Stimulated activated CD4-positive, alpha-beta T cell treated with anti-CD3 and anti-CD28 coated beads, Interleukin-1b, Interleukin-23, amount 100 ng/mL, for 4 hours (primary cell): ENCODE results near the gene CNP.
"Not testable (repeated sequence)": the region's sequence is repeated elsewhere in the genome, so short reads cannot be mapped to it uniquely, and the experiment has no call there.

Experiments
- DNase-seq, 2 donors: peaks; one replicate each; pipeline ENCODE4 v3.0.0-alpha.2; 2020; ENCODE audit warnings: low read depth in 2 of 2

The CNP gene

GRCh38 chr17:42002792-42003301, 36.3 kb downstream of the CNP start:
- no peak for DNase-seq

GRCh38 chr17:42005166-42005565, 38.6 kb downstream of the CNP start:
- no peak for DNase-seq

DNA sequence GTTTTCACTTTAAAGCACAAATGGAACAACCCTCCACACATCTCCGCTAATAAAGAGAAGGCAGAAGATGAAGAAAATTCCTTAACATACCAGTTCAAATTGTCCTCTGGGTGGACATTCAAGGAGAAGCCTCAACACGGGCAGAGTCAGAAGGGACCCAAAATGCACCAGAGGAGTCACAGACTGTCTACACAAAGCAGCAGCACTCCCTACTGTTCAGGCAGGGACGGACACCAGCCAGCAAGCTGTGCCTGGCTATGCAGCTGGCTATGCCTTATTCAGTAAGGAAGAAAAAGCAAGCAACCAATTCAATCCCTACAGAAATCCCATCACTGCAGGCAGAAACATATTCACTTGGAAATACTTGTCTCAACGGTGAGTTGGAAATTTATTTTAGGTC, 42.6 kb downstream of the CNP start:
- DNase-seq, result no peak

- DNase-seq, result not testable (repeated sequence)
Observed at GRCh38 chr17:42010266-42010680, 43.7 kb downstream of the CNP start.

DNA sequence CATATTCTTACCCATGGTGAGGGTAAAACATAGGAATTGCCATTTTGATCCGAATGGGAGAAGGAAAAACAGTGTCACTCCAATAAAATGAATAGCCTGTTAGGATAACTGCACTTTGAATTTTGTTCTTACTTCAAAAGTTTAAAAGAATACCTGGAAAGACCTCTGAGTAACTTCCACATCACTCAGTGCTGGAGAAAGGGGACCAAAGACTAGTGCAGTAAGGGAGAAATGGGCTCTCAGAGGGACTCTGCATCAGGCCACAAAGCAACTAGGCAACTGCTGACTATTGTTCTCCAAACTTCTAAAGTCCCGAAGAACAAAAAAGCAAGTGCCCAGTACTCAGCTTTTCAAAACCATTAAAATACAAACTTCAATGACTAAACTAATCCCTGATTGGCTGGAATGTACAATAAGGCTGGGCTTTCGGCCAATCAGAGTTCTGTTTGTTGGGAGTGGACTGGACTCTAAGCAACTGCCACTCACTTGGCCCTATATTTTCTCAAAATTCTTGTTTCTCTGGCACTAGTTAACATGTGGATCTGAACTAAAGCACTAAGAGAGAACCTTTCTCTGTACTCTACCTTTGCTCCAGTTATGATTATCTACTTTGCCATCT, 44.4 kb downstream of the CNP start:
- DNase-seq, result no peak

DNA sequence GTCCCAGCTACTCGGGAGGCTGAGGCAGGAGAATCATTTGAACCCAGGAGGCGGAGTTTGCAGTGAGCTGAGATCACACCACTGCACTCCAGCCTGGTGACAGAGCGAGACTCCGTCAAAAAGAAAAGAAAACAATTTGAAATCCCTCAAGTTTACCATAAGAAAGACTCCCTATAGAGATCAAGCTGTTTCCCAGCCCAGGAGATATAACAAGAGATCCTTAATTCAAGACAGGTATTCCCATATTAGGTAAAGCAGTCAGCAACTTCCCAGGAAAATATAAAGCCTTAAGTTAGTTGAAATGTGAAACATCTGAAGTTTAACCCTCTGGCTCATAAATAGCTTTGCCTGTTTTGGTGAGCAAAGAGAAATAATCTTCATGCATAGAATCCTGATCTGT, 45.8 kb downstream of the CNP start:
- not testable (repeated sequence) for DNase-seq

DNA sequence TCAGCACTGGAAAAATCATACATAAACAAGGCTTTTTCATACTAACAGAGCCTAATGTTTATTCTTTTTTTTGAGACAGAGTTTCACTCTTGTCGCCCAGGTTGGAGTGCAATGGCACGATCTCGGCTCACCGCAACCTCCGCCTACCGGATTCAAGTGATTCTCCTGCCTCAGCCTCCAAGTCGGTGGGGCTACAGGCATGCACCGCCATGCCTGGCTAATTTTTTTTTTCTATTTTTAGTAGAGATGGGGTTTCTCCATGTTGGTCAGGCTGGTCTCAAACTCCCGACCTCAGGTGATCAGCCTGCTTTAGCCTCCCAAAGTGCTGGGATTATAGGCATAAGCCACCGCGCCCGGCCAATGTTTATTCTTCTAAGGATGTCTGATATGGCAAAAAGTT, 47.1 kb downstream of the CNP start:
- not testable (repeated sequence) for DNase-seq

DNA sequence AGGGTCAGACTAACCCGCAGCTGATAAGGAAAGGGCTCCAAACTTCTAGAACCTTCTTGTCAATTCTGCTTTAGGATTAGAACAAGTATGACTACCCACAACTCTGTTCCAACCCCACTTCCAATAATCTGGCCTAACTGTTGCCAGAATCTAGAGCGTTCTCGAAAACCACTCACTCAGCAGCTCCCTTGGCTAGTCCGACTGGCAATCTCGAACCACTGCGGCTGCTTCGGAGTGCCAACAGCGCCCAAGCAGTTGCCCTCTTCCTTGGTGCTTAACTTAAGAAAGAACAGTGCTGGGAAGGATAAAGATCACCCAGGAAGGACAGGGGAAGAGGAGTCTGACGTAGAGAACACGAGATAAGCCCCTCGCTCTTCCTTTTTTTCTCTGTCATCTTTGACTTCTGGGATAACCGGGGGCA, 49.8 kb downstream of the CNP start:
- no peak for DNase-seq

DNA sequence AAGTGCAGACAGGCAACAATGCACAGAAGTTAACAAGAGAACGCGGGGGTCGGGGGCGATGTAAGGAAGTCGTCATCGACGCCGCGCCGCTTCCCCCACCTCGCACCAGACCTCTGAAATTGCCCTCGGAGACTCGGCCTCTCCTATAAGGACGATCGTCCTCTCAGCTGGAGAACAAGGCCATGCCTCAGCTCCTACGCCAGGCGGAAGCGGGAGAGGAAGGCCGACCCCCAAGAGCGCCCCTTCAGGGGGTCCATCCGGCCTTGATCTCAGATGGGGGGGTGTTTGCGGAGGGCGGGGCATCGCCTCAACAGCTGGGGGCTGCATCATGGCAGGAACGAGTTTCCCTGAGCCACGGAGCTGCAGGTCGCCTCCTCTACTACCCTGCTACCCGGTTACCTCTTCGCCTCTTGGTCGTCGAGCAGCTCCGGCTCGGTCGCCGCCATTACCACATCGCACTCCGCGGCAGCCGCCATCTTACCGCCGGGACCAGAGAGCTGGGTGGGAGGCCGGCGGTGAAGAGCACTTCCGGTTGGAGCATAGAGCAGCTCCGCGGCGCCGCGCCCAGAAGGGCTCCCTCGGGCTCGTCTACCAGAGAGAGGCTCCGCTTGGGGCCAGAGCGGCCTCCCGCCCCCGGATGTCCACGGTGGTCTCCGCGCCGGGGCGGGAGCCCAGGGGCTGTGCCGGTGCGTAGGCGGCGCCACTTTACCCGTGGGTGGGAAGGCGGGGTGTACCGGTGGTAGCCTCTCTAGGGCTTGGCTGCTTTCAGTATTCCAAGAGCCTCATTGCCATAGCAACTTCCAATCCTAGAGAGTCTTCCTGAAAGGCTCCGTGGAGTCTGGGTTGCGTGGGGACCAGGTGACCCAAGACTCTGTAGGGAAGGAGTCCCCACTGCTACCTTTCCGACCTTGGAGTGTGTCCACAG, 50.6 kb downstream of the CNP start, which contains the start of gene DNAJC7:
Gene DNAJC7 (minus strand): TSS at position 499 of the 925 bp plus-strand sequence. CDS start 23 bp downstream, at position 476.
- peak; percentile 81 to 83 for DNase-seq

DNA sequence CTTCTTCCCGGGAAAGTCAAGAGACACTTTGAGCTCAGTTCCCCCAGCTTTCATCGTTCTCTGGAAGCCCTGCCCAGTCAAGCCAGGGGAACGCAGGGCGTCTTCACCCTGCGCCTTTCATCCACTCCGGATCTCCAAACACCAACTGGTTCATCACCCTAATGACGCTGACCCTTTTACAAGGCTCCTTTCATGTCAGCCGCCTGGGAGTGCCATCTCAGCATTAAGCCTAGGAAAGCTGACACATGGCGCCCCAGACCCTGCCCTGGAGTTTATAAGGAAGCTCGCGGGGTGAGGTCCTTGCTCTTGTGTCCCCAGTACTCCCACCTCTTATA, 51.2 kb downstream of the CNP start:
- no peak for DNase-seq

DNA sequence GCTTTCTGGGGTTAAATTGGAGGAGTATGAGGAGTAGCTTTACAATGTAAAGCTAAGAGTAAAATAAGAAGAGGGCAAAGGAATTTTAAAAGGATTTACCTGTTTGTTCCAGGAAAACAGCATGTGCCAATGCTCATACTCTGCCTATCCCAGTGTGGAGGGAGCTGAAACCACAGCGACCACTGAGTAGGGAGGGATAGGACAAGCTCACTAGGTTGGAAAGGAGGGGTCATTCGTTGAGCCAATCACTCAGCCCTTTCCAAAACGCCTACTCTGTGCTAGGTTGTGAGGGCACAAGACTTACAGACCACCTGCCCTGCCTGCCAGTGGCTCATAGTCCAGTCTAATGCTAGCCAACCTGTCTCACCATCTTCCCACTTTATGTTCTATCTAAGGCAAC, 51.7 kb downstream of the CNP start:
- DNase-seq, result no peak

GRCh38 chr17:42018988-42019387, 52.4 kb downstream of the CNP start:
- DNase-seq, result no peak

DNA sequence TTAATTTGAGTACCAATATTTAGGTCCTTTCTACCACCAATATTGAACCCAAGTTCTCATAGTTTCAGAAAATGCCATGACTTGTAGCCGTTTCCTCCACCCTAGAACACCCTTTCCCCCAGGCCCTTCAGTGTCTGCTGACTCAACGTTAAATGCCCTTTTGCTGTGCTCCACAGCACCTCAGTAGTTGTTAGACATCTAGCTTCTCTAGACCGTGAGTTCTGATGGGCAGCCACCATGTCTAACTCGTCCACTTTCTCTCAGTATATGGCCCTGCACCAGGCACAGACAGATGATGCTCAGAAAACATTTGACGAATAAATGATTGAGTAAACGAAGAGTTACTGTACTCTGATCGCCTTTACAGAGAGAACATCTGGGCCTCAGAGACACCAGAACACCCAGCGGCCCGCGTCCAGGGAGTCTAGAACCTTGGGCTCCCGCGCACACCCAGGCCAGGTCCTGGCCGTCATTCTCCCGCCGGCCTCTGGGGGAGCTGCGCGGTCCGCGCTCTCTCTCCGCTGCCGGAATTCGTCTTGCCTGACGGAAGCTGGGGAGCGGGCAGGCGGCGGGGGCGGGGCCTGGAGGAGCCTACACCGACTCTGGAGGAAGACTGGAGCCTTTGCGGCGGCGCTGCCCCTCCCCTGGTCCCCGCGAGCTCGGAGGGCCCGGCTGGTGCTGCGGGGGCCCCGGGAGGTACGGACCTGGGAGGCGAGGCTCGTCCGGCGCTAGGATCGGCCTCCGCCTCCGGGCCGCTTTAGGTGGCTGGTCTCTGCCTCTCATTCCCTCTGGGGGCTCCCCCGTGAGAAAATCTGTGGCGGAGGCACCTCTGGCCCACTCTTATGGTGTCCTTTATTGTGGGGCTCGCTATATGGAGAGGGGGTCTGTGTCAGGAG, 53.2 kb downstream of the CNP start, which contains the start of gene NKIRAS2:
Gene NKIRAS2 (plus strand): TSS at position 582 of the 896 bp plus-strand sequence. CDS start 1,488 bp downstream, outside the sequence.
- peak; percentile 89 to 94 for DNase-seq

- not testable (repeated sequence) for DNase-seq
Observed at GRCh38 chr17:42020845-42021244, 54.2 kb downstream of the CNP start.

- DNase-seq, result no peak
Observed at GRCh38 chr17:42023524-42024349, 57.1 kb downstream of the CNP start.

DNA sequence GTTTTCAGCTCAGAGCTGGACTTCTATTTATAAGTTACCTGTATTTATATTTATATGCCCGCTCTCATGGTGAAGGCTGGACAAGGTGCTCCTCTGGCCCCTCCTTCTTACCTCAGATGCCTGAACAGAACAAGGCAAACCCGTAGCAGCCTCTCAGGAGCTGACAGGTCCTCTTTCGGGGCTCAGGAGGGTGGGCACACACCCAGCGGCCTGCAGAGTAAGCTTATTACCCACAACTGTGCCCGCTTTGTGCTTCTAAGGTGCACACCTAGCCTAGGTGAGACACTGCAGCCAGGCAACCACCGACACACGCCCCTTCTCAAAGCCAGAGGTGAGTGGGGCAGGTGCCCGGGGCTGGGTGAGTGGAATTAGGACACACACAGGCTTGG, 58.6 kb downstream of the CNP start:
- no peak for DNase-seq

GRCh38 chr17:42025936-42026335, 59.3 kb downstream of the CNP start:
- no peak for DNase-seq

GRCh38 chr17:42026857-42027589, 60.4 kb downstream of the CNP start:
- DNase-seq, result no peak
